Measurements from ENCODE around the gene BNC2. TPM values are rescaled to one million over a fixed set of nuclear protein-coding genes. Genes with fewer than 3 reads are reported as not detected.

BNC2 gene
- total RNA-seq, 2 experiments from 2014 or later = not detected

DNA sequence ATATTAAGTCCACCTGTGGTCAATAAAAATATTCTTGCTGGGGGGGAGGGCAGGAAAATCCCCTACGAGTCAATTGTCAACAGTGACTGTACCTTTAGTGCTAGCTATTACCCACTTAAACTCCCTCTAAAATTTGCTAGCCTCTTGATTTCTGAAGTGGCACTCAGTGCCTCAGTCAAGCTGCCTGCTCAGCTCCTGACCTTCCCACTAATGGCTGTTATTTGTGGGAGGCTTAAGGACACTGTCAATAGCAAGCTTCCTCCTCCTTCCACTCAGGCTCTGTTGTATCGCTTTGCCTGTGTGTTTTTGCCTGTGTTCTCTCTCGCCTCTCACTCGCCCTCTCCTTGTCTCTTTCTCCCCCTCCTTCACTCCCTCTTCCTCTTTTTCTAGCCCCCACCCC, 140.8 kb downstream of the BNC2 start:
- no TSS peak for BruUV-seq (replicated peaks)
- no peaks in the 10 kb centered on the region for H3K9me2 ChIP-seq (ENCODE audit: insufficient read depth, low read length)
- no peaks in the 10 kb centered on the region for H4K20me1 ChIP-seq (ENCODE audit: insufficient read depth, low read length)
- H3K4me1 ChIP-seq (ENCODE audit: insufficient read depth, low read length, poor library complexity, severe bottlenecking) = no peaks in the 10 kb centered on the region
- no peaks in the 10 kb centered on the region for H3K79me2 ChIP-seq (ENCODE audit: insufficient read depth, low read depth, low read length)
- CTCF ChIA-PET (ENCODE audit: unreplicated experiment) = no interaction called here
- H3K27ac ChIP-seq (ENCODE audit: low read depth, low read length, poor library complexity, severe bottlenecking) = no peak overlapping the region
- no peak overlapping the region for H2AFZ ChIP-seq (ENCODE audit: low read length)
- H3K4me2 ChIP-seq (ENCODE audit: low read length) = no peak overlapping the region
- POLR2A ChIA-PET = no interaction called here
- no peak for TF ChIP-seq EZH2phosphoT487 (IDR thresholded peaks at IDR 0.05; ENCODE audit: borderline replicate concordance, low read depth, low read length)
- TF ChIP-seq, protein P1, sequence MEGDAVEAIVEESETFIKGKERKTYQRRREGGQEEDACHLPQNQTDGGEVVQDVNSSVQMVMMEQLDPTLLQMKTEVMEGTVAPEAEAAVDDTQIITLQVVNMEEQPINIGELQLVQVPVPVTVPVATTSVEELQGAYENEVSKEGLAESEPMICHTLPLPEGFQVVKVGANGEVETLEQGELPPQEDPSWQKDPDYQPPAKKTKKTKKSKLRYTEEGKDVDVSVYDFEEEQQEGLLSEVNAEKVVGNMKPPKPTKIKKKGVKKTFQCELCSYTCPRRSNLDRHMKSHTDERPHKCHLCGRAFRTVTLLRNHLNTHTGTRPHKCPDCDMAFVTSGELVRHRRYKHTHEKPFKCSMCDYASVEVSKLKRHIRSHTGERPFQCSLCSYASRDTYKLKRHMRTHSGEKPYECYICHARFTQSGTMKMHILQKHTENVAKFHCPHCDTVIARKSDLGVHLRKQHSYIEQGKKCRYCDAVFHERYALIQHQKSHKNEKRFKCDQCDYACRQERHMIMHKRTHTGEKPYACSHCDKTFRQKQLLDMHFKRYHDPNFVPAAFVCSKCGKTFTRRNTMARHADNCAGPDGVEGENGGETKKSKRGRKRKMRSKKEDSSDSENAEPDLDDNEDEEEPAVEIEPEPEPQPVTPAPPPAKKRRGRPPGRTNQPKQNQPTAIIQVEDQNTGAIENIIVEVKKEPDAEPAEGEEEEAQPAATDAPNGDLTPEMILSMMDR (conservative IDR thresholded peaks at IDR 0.05; ENCODE audit: low read length) = no peak
- intact Hi-C loops (cut with micrococcal nuclease; ENCODE audit: unreplicated experiment) = no loop called here
- H3K36me3 ChIP-seq (ENCODE audit: insufficient read depth, low read length) = no peaks in the 10 kb centered on the region
- no peak for DNase-seq (ENCODE audit: low spot score)
- H3K4me3 ChIP-seq (ENCODE audit: low read depth, low read length, poor library complexity, severe bottlenecking) = no peak overlapping the region
- no peaks in the 10 kb centered on the region for H3K9me3 ChIP-seq (ENCODE audit: low read length)

DNA sequence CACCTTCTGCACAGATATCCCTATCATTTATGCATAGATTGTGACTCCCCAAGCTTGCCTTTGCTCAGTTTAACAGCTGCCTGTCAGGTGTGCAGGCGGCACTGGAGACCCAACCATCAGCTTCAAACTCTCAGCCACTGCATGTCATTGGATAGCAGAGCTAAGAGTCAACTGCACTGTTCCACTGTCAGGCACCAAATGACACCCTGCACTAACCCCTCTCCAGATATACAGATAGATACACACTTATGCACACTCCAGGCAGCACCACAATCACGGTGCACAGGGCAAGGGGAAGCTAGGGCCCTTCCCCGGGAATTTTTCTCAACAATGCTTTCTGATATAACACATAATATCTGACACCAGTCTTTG, 142.3 kb downstream of the BNC2 start:
- Histone ChIP-seq H3K4me1 (ENCODE audit: insufficient read depth, low read length, poor library complexity, severe bottlenecking) (no peaks in the 10 kb centered on the region), H2AFZ (ENCODE audit: low read length) (no peak overlapping the region), H3K9me3 (ENCODE audit: low read length) (no peaks in the 10 kb centered on the region), H3K9me2 (ENCODE audit: insufficient read depth, low read length) (no peaks in the 10 kb centered on the region), H3K4me2 (ENCODE audit: low read length) (no peak overlapping the region), H3K79me2 (ENCODE audit: insufficient read depth, low read depth, low read length) (no peaks in the 10 kb centered on the region), H3K36me3 (ENCODE audit: insufficient read depth, low read length) (no peaks in the 10 kb centered on the region), H3K27ac (ENCODE audit: low read depth, low read length, poor library complexity, severe bottlenecking) (no peak overlapping the region), H3K4me3 (ENCODE audit: low read depth, low read length, poor library complexity, severe bottlenecking) (no peak overlapping the region), H4K20me1 (ENCODE audit: insufficient read depth, low read length) (no peaks in the 10 kb centered on the region)
- intact Hi-C loops (cut with micrococcal nuclease; ENCODE audit: unreplicated experiment) = no loop called here
- no TSS peak for BruUV-seq (replicated peaks)
- no peak for DNase-seq (ENCODE audit: low spot score)
- CTCF ChIA-PET (ENCODE audit: unreplicated experiment) = no interaction called here
- POLR2A ChIA-PET = interaction anchor here (0.8 kb wide), 1 partner anchor 21 kb away, joined by 3 read pairs; no protein-coding TSS in a partner anchor
- TF ChIP-seq EZH2phosphoT487 (IDR thresholded peaks at IDR 0.05; ENCODE audit: borderline replicate concordance, low read depth, low read length) = no peak
- TF ChIP-seq, protein P1 (conservative IDR thresholded peaks at IDR 0.05; ENCODE audit: low read length) = no peak

DNA sequence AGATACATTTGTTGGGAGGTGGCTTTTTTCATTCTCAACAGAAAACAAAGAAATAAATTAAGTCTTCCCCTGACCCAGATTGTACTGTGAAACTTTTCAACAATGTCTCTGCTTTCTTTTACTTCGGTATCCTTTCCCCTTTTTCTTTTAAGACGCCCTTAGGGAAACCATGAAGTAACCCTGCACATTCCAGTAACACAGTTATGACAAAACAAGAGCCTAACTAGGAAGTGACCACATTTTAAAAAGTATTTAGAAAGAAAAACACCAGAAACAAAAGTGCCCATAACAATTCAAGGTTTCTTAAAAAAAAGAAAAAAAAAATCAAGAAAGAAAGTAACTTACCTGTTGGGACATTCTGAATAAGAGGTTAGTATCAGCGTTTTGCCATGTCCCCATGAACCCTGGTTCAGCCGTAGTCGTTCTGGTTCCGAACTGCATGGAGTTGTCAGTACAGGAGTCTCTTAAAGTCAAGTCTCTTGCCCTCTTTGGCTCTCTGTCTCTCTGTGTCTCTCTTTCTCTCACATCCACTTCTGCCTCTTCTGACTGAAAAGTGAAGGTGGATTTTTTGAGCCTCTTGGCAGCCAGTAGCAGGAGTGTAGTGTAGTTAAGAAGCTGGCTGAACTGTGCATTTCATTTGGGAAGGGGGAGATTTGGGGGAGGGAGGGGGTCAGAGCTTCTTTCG, 142.9 kb downstream of the BNC2 start:
- no peaks in the 10 kb centered on the region for H4K20me1 ChIP-seq (ENCODE audit: insufficient read depth, low read length)
- ChIA-PET CTCF (ENCODE audit: unreplicated experiment) (no interaction called here), POLR2A (interaction anchor here (0.8 kb wide), 1 partner anchor 21 kb away, joined by 3 read pairs; no protein-coding TSS in a partner anchor)
- H3K4me1 ChIP-seq (ENCODE audit: insufficient read depth, low read length, poor library complexity, severe bottlenecking) = no peaks in the 10 kb centered on the region
- no peak overlapping the region for H3K27ac ChIP-seq (ENCODE audit: low read depth, low read length, poor library complexity, severe bottlenecking)
- TF ChIP-seq EZH2phosphoT487 (IDR thresholded peaks at IDR 0.05; ENCODE audit: borderline replicate concordance, low read depth, low read length) = no peak
- TF ChIP-seq, protein P1 (conservative IDR thresholded peaks at IDR 0.05; ENCODE audit: low read length) = no peak
- H3K4me3 ChIP-seq (ENCODE audit: low read depth, low read length, poor library complexity, severe bottlenecking) = no peak overlapping the region
- no TSS peak for BruUV-seq (replicated peaks)
- DNase-seq (ENCODE audit: low spot score) = no peak
- no peak overlapping the region for H2AFZ ChIP-seq (ENCODE audit: low read length)
- H3K79me2 ChIP-seq (ENCODE audit: insufficient read depth, low read depth, low read length) = no peaks in the 10 kb centered on the region
- H3K36me3 ChIP-seq (ENCODE audit: insufficient read depth, low read length) = no peaks in the 10 kb centered on the region
- H3K4me2 ChIP-seq (ENCODE audit: low read length) = no peak overlapping the region
- no peaks in the 10 kb centered on the region for H3K9me3 ChIP-seq (ENCODE audit: low read length)
- intact Hi-C loops (cut with micrococcal nuclease; ENCODE audit: unreplicated experiment) = no loop called here
- no peaks in the 10 kb centered on the region for H3K9me2 ChIP-seq (ENCODE audit: insufficient read depth, low read length)

Data from OCI-LY7 (cell line).